ENCODE results near the gene SLC35B2.

GRCh38 chr6:44297063-44298038 lies 40.0 kb upstream of the SLC35B2 start:
- TF ChIP-seq CTCF (IDR thresholded peaks at IDR 0.05; ENCODE audit: low read depth, low read length, missing input control) = no peak
- TF ChIP-seq RAD21 (IDR thresholded peaks at IDR 0.05) = no peak
- TF ChIP-seq MAX (IDR thresholded peaks at IDR 0.05) = no peak
- TF ChIP-seq YY1 (IDR thresholded peaks at IDR 0.05) = no peak
- no peak for TF ChIP-seq REST (IDR thresholded peaks at IDR 0.05)
- no peak for TF ChIP-seq ATF3 (IDR thresholded peaks at IDR 0.05)
- TF ChIP-seq TAF1 (conservative IDR thresholded peaks at IDR 0.05) = no peak
- no peak for TF ChIP-seq RXRA (IDR thresholded peaks at IDR 0.05)
- no peak for TF ChIP-seq GABPA (IDR thresholded peaks at IDR 0.05 in 1 of 2, conservative IDR thresholded peaks at IDR 0.05 in 1 of 2)
